ENCODE data around the gene SPI1.
"Not testable (repeated sequence)": the region's sequence is repeated elsewhere in the genome, so short reads cannot be mapped to it uniquely, and the experiment has no call there.

Gene SPI1

GRCh38 chr11:47316501-47316900 is 61.8 kb downstream of the SPI1 start:
- FAIRE-seq = not testable (repeated sequence)

- FAIRE-seq = no peak
These were observed 63.4 kb downstream of the SPI1 start for GRCh38 chr11:47314992-47315391.

GRCh38 chr11:47308050-47308823 is 70.1 kb downstream of the SPI1 start:
- no peak for FAIRE-seq

GRCh38 chr11:47306484-47306844 is 71.9 kb downstream of the SPI1 start:
- FAIRE-seq = no peak

- FAIRE-seq = no peak
These were observed 72.4 kb downstream of the SPI1 start for GRCh38 chr11:47305734-47306483.
